Keratinocyte (primary cell): ENCODE measurements around the gene COTL1. TPM values are rescaled to one million over a fixed set of nuclear protein-coding genes. Genes with fewer than 3 reads are reported as not detected.

Experiments
- DNase-seq: peaks from one replicate; pipeline ENCODE4 v3.0.0-alpha.2; 2011; ENCODE audit warnings: low read depth, missing footprints, low spot score
- FAIRE-seq: peaks from 2 replicates; lab custom pipeline; 2011; peaks lifted over from hg19 to GRCh38; lab: Jason Lieb, UNC
- H2AFZ ChIP-seq: 2 replicates; pipeline ENCODE4 v1.6.0; 2012; ENCODE audit warnings: low read length, control low read depth, inconsistent platforms; ENCODE audit not compliant: control insufficient read depth
- H3K27ac ChIP-seq: 2 replicates; pipeline ENCODE4 v1.5.1; 2011; ENCODE audit warnings: low read length; ENCODE audit not compliant: control insufficient read depth, insufficient read depth
- H3K27me3 ChIP-seq: 3 replicates; pipeline ENCODE4 v1.6.0; 2011; ENCODE audit warnings: low read length; ENCODE audit not compliant: control insufficient read depth, insufficient read depth; ENCODE audit errors: extremely low read depth
- H3K36me3 ChIP-seq, 2 experiments: 2 replicates in 1 of 2; 3 replicates in 1 of 2; pipeline ENCODE4 v1.5.1; 2011; ENCODE audit warnings: low read length in 2 of 2, mild to moderate bottlenecking in 1 of 2; ENCODE audit not compliant: control insufficient read depth in 2 of 2, insufficient read depth in 2 of 2; ENCODE audit errors: extremely low read depth in 1 of 2
- H3K4me1 ChIP-seq: 3 replicates; pipeline ENCODE4 v1.5.1; 2011; ENCODE audit warnings: low read length; ENCODE audit not compliant: control insufficient read depth, insufficient read depth; ENCODE audit errors: extremely low read depth
- H3K4me2 ChIP-seq: 3 replicates; pipeline ENCODE4 v1.6.0; 2011; ENCODE audit warnings: low read depth, low read length; ENCODE audit not compliant: control insufficient read depth, insufficient read depth; ENCODE audit errors: extremely low read depth
- H3K4me3 ChIP-seq, 3 experiments: fragments of 200-600 bp in 1 of 3; sonication (generic) in 1 of 3; 2 replicates in 2 of 3; 3 replicates in 1 of 3; pipeline ENCODE4 v1.5.1; 2011 to 2016; ENCODE audit warnings: low read length in 3 of 3, mild to moderate bottlenecking in 3 of 3, control low read depth in 2 of 3, inconsistent platforms in 1 of 3, low read depth in 1 of 3, mixed read lengths in 1 of 3, mixed run types in 1 of 3, moderate library complexity in 1 of 3; ENCODE audit not compliant: control insufficient read depth in 2 of 3, insufficient read depth in 2 of 3; ENCODE audit errors: extremely low read depth in 1 of 3
- H3K79me2 ChIP-seq: 2 replicates; pipeline ENCODE4 v1.6.0; 2012; ENCODE audit warnings: low read length; ENCODE audit not compliant: control insufficient read depth, insufficient read depth
- H3K9ac ChIP-seq: 3 replicates; pipeline ENCODE4 v1.6.0; 2011; ENCODE audit warnings: low read length; ENCODE audit not compliant: control insufficient read depth, insufficient read depth; ENCODE audit errors: extremely low read depth
- H3K9me1 ChIP-seq: 3 replicates; pipeline ENCODE4 v1.6.0; 2011; ENCODE audit warnings: low read length; ENCODE audit not compliant: control insufficient read depth, insufficient read depth; ENCODE audit errors: extremely low read depth
- H3K9me3 ChIP-seq: 2 replicates; pipeline ENCODE4 v1.5.1; 2012; ENCODE audit warnings: low read depth, low read length; ENCODE audit not compliant: control insufficient read depth
- H4K20me1 ChIP-seq: 3 replicates; pipeline ENCODE4 v1.6.0; 2011; ENCODE audit warnings: low read length; ENCODE audit not compliant: control insufficient read depth, insufficient read depth; ENCODE audit errors: extremely low read depth
- CTCF ChIP-seq, 3 experiments: IDR thresholded peaks in 1 of 3; conservative IDR thresholded peaks in 1 of 3; optimal IDR thresholded peaks in 1 of 3; 2 replicates in 2 of 3; 3 replicates in 1 of 3; pipeline versions ENCODE3 to v1.5.1; 2011; ENCODE audit warnings: low read length in 3 of 3, mild to moderate bottlenecking in 3 of 3, moderate library complexity in 2 of 3, control low read depth in 1 of 3, inconsistent platforms in 1 of 3; ENCODE audit not compliant: insufficient read depth in 2 of 3; ENCODE audit errors: extremely low read depth in 1 of 3
- EZH2 ChIP-seq: IDR thresholded peaks from one replicate; pipeline ENCODE4 v1.6.1; 2012; ENCODE audit warnings: inconsistent platforms, mild to moderate bottlenecking, low read length, moderate library complexity
- dilution Hi-C: fragments of 300-500 bp; cut with MboI; formaldehyde crosslinking; loops from one replicate; pipeline ENCODE4 v1.7.0; 2020; ENCODE audit warnings: low sequenced_read_pairs; ENCODE audit not compliant: extremely low pct_ligation_motif_present
- polyA plus RNA-seq, 5 experiments: library from polyadenylated mRNA; depleted of rRNA in 3 of 5; stranded (reverse) in 3 of 5; stranded (forward) in 1 of 5; unstranded in 1 of 5; fragments of >200 nt; gene quantifications; 1 replicate in 1 of 5; 2 replicates in 3 of 5; 3 replicates in 1 of 5; pipeline versions ENCODE4 v1.2.1 to v1.2.3, GENCODE V29; 2011 to 2012; ENCODE audit warnings: missing spikeins in 2 of 5, low read depth in 1 of 5, low replicate concordance in 1 of 5

The COTL1 gene
- polyA plus RNA-seq, 1 donor (not counting 4 experiments of a cell fraction or from before 2014, with no cell fraction given): 116 TPM

GRCh38 chr16:84557059-84557458, 60.8 kb downstream of the COTL1 start:
- H3K79me2 ChIP-seq: no peaks in the 10 kb centered on the region
- H3K4me1 ChIP-seq: peaks cover 10% of the 10 kb centered on the region
- H3K27me3 ChIP-seq: peaks cover 2% of the 10 kb centered on the region
- H3K4me3 ChIP-seq: no peak overlapping the region
- no peak overlapping the region for H3K9ac ChIP-seq
- dilution Hi-C loops: no loop called here
- no peak for DNase-seq
- no peak overlapping the region for H2AFZ ChIP-seq
- no peaks in the 10 kb centered on the region for H3K9me3 ChIP-seq
- no peaks in the 10 kb centered on the region for H3K36me3 ChIP-seq
- H3K27ac ChIP-seq: no peak overlapping the region
- H4K20me1 ChIP-seq: peaks cover 4% of the 10 kb centered on the region
- no peak for TF ChIP-seq CTCF (optimal IDR thresholded peaks at IDR 0.05 in 1 of 3, IDR thresholded peaks at IDR 0.05 in 1 of 3, conservative IDR thresholded peaks at IDR 0.05 in 1 of 3; ENCODE audit: extremely low read depth in 1 of 3, insufficient read depth in 2 of 3, low read length in 3 of 3)
- no peak for TF ChIP-seq EZH2
- H3K4me2 ChIP-seq: no peak overlapping the region
- H3K9me1 ChIP-seq: peaks cover 2% of the 10 kb centered on the region
- FAIRE-seq: no peak

DNA sequence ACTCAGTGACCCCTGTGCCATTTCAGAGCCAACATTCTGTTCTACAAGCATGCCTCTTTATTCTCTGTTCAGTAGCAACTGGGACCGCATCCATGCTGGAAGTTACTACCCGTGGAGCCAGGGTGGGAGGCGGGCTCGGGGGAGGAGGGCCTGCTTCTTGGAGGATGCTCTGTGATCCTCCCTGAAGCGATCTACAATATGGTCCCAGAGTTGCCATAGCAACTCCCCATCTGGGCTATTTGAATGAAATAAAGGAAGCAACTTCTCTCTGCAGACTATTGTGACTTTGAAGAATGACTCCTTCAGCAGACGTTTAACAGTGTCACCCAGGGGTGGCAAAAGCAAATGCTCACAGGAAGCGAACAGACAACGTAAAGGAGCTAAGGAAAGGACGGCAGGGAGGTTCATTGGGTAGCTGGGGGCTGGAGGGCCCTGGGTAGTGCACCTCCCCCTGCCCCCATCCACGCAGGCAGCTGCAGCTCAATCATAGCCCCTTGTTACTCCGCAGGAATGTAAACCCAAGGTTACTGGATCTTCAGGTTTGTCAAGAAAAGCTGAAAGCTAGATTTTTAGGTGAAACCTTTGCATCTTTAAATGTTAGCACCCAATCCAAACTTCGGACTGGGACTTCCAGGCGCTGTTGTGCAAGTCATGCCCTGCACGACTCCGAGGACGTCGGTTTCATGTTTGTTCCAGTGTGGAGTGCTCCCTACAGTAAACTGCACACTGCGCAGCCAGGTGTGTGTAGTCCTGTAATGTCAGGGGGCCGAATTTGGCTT, 62.3 kb downstream of the COTL1 start:
- H3K4me1 ChIP-seq: peaks cover 14% of the 10 kb centered on the region
- TF ChIP-seq EZH2 (no peak), CTCF (optimal IDR thresholded peaks at IDR 0.05 in 1 of 3, IDR thresholded peaks at IDR 0.05 in 1 of 3, conservative IDR thresholded peaks at IDR 0.05 in 1 of 3; ENCODE audit: extremely low read depth in 1 of 3, insufficient read depth in 2 of 3, low read length in 3 of 3) (no peak)
- no peak overlapping the region for H3K27ac ChIP-seq
- no peak for FAIRE-seq
- dilution Hi-C loops: no loop called here
- no peaks in the 10 kb centered on the region for H3K9me3 ChIP-seq
- H4K20me1 ChIP-seq: peaks cover 4% of the 10 kb centered on the region
- no peaks in the 10 kb centered on the region for H3K36me3 ChIP-seq
- H2AFZ ChIP-seq: no peak overlapping the region
- H3K79me2 ChIP-seq: no peaks in the 10 kb centered on the region
- no peak overlapping the region for H3K9ac ChIP-seq
- H3K4me2 ChIP-seq: peak overlapping the region; percentile 24
- no peak overlapping the region for H3K4me3 ChIP-seq
- peaks cover 2% of the 10 kb centered on the region for H3K27me3 ChIP-seq
- DNase-seq: no peak
- peaks cover 2% of the 10 kb centered on the region for H3K9me1 ChIP-seq
